Measurements from ENCODE around the gene IP6K3. TPM values are rescaled to one million over a fixed set of nuclear protein-coding genes. Genes with fewer than 3 reads are reported as not detected.

IP6K3 gene
- polyA plus RNA-seq, 1 donor (not counting 4 experiments of a cell fraction or from before 2014, with no cell fraction given) = not detected

- dilution Hi-C loops (cut with MboI; ENCODE audit: extremely low pct_ligation_motif_present, low sequenced_read_pairs) = no loop called here
- Histone ChIP-seq H3K27ac (ENCODE audit: control insufficient read depth, insufficient read depth, low read length) (no peak overlapping the region), H3K9me1 (ENCODE audit: control insufficient read depth, extremely low read depth, insufficient read depth, low read length) (peaks cover 5% of the 10 kb centered on the region), H3K4me2 (ENCODE audit: control insufficient read depth, extremely low read depth, insufficient read depth, low read depth, low read length) (no peak overlapping the region), H3K9ac (ENCODE audit: control insufficient read depth, extremely low read depth, insufficient read depth, low read length) (no peak overlapping the region), H3K9me3 (ENCODE audit: control insufficient read depth, low read depth, low read length) (no peaks in the 10 kb centered on the region), H3K27me3 (ENCODE audit: control insufficient read depth, extremely low read depth, insufficient read depth, low read length) (no peaks in the 10 kb centered on the region), H3K4me1 (ENCODE audit: control insufficient read depth, extremely low read depth, insufficient read depth, low read length) (peaks cover 30% of the 10 kb centered on the region), H3K4me3 (ENCODE audit: control insufficient read depth in 2 of 3, extremely low read depth in 1 of 3, insufficient read depth in 2 of 3, low read depth in 1 of 3, low read length in 3 of 3) (no peak overlapping the region), H2AFZ (ENCODE audit: control insufficient read depth, low read length) (no peak overlapping the region), H3K79me2 (ENCODE audit: control insufficient read depth, insufficient read depth, low read length) (no peaks in the 10 kb centered on the region), H3K36me3 (ENCODE audit: control insufficient read depth in 2 of 2, extremely low read depth in 1 of 2, insufficient read depth in 2 of 2, low read length in 2 of 2) (peaks cover 45 to 57% of the 10 kb centered on the region in 2 experiments), H4K20me1 (ENCODE audit: control insufficient read depth, extremely low read depth, insufficient read depth, low read length) (peaks cover 4% of the 10 kb centered on the region)
- no peak for DNase-seq (ENCODE audit: low read depth, low spot score)
- no peak for TF ChIP-seq EZH2 (IDR thresholded peaks at IDR 0.05; ENCODE audit: low read length)
- FAIRE-seq = no peak
These were observed 28.1 kb upstream of the IP6K3 start for GRCh38 chr6:33774774-33775173.

- Histone ChIP-seq H3K27ac (ENCODE audit: control insufficient read depth, insufficient read depth, low read length) (no peak overlapping the region), H3K9me1 (ENCODE audit: control insufficient read depth, extremely low read depth, insufficient read depth, low read length) (peaks cover 5% of the 10 kb centered on the region), H3K4me3 (ENCODE audit: control insufficient read depth in 2 of 3, extremely low read depth in 1 of 3, insufficient read depth in 2 of 3, low read depth in 1 of 3, low read length in 3 of 3) (no peak overlapping the region), H4K20me1 (ENCODE audit: control insufficient read depth, extremely low read depth, insufficient read depth, low read length) (peaks cover 4% of the 10 kb centered on the region), H2AFZ (ENCODE audit: control insufficient read depth, low read length) (no peak overlapping the region), H3K9ac (ENCODE audit: control insufficient read depth, extremely low read depth, insufficient read depth, low read length) (no peak overlapping the region), H3K4me2 (ENCODE audit: control insufficient read depth, extremely low read depth, insufficient read depth, low read depth, low read length) (peak overlapping the region; percentile 43), H3K79me2 (ENCODE audit: control insufficient read depth, insufficient read depth, low read length) (no peaks in the 10 kb centered on the region), H3K4me1 (ENCODE audit: control insufficient read depth, extremely low read depth, insufficient read depth, low read length) (peaks cover 30% of the 10 kb centered on the region), H3K9me3 (ENCODE audit: control insufficient read depth, low read depth, low read length) (no peaks in the 10 kb centered on the region), H3K36me3 (ENCODE audit: control insufficient read depth in 2 of 2, extremely low read depth in 1 of 2, insufficient read depth in 2 of 2, low read length in 2 of 2) (peaks cover 32 to 43% of the 10 kb centered on the region in 2 experiments), H3K27me3 (ENCODE audit: control insufficient read depth, extremely low read depth, insufficient read depth, low read length) (peaks cover under 1% of the 10 kb centered on the region)
- no peak for DNase-seq (ENCODE audit: low read depth, low spot score)
- FAIRE-seq = no peak
- dilution Hi-C loops (cut with MboI; ENCODE audit: extremely low pct_ligation_motif_present, low sequenced_read_pairs) = no loop called here
- TF ChIP-seq EZH2 (IDR thresholded peaks at IDR 0.05; ENCODE audit: low read length) (no peak), CTCF (optimal IDR thresholded peaks at IDR 0.05 in 1 of 3, IDR thresholded peaks at IDR 0.05 in 1 of 3, conservative IDR thresholded peaks at IDR 0.05 in 1 of 3; ENCODE audit: extremely low read depth in 1 of 3, insufficient read depth in 2 of 3, low read length in 3 of 3) (no peak)
These were observed 26.3 kb upstream of the IP6K3 start for GRCh38 chr6:33772902-33773472.

Measured in keratinocyte (primary cell).